Glutamatergic neuron (in vitro differentiated cells): Measurements from ENCODE around the gene CABLES2. TPM values are rescaled to one million over a fixed set of nuclear protein-coding genes. Genes with fewer than 3 reads are reported as not detected.

Source experiments
- DNase-seq: peaks from one replicate; pipeline ENCODE4 v3.0.0; 2022
- H3K27ac Mint-ChIP-seq: one replicate; pipeline ENCODE4 v1.8.0; 2020; ENCODE audit warnings: mild to moderate bottlenecking, mixed read lengths, inconsistent platforms; ENCODE audit not compliant: unreplicated experiment
- H3K27me3 Mint-ChIP-seq: one replicate; pipeline ENCODE4 v1.8.0; 2020; ENCODE audit warnings: mild to moderate bottlenecking, moderate library complexity, mixed read lengths, inconsistent platforms; ENCODE audit not compliant: unreplicated experiment
- H3K36me3 Mint-ChIP-seq: one replicate; pipeline ENCODE4 v1.8.0; 2020; ENCODE audit warnings: mild to moderate bottlenecking, mixed read lengths, inconsistent platforms; ENCODE audit not compliant: unreplicated experiment
- H3K4me1 Mint-ChIP-seq: one replicate; pipeline ENCODE4 v1.8.0; 2020; ENCODE audit warnings: mild to moderate bottlenecking, low read depth, mixed read lengths, inconsistent platforms; ENCODE audit not compliant: unreplicated experiment
- H3K4me3 Mint-ChIP-seq: one replicate; pipeline ENCODE4 v1.8.0; 2020; ENCODE audit warnings: mild to moderate bottlenecking, mixed read lengths, inconsistent platforms; ENCODE audit not compliant: unreplicated experiment
- H3K9me3 Mint-ChIP-seq: one replicate; pipeline ENCODE4 v1.8.0; 2020; ENCODE audit warnings: mild to moderate bottlenecking, moderate library complexity, mixed read lengths, inconsistent platforms; ENCODE audit not compliant: unreplicated experiment
- CTCF ChIP-seq: fragments of 200-600 bp; sonication (generic); IDR thresholded peaks from one replicate; pipeline ENCODE4 v1.5.0; 2021; ENCODE audit not compliant: partially characterized antibody, unreplicated experiment
- total RNA-seq: library from RNA; stranded (reverse); fragmentation: NEBNext Ultra II Directional; extraction: Animal tissue kit (Norgen Biotek cat#: 25700); gene quantifications from one replicate; pipeline ENCODE4 v1.2.1, GENCODE V29; 2021; ENCODE audit not compliant: unreplicated experiment

Gene CABLES2
- total RNA-seq, 1 donor from 2014 or later: 25.3 TPM

- no peak for TF ChIP-seq CTCF
- Mint-ChIP-seq H3K27me3 (peaks cover 9% of the 10 kb centered on the region), H3K27ac (peak overlapping the region; percentile 9), H3K4me3 (peak overlapping the region; percentile 59), H3K9me3 (peaks cover 6% of the 10 kb centered on the region), H3K36me3 (peaks cover 6% of the 10 kb centered on the region), H3K4me1 (peaks cover 20% of the 10 kb centered on the region)
- no peak for DNase-seq
Observed at GRCh38 chr20:62381842-62382241, 25.2 kb downstream of the CABLES2 start.

DNA sequence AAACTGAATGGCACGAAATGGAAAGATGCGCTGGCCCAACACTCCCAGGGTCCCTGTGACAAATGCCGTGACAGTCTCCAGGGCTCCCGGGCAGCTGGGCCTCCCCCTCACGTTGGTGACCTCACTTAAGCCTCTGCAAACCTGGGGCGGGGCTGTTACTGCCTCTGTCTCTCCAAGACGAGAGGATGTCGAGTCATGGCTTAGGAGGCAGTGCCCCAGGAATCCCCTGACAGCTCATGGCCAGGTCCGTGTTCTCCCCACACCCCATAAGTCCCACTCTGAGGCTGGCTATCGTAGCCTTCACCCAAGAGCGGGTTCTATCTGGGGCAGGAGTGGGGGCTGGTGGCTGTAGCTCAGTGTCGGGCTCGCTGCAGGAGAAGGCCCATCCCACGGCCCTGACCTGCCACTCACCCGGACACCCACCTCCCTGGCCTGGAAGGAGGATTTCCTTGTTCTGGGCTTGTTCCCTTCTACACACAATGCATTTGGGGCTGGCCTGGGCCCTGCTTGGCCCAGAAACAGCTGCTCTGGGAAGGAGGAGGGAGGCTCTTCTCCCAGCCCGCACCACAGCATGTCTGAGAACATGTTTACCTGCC is 25.8 kb downstream of the CABLES2 start:
- Mint-ChIP-seq H3K36me3 (peaks cover 6% of the 10 kb centered on the region), H3K4me1 (peaks cover 20% of the 10 kb centered on the region), H3K27ac (no peak overlapping the region), H3K4me3 (no peak overlapping the region), H3K27me3 (peaks cover 9% of the 10 kb centered on the region), H3K9me3 (peaks cover 6% of the 10 kb centered on the region)
- DNase-seq: no peak
- no peak for TF ChIP-seq CTCF

DNA sequence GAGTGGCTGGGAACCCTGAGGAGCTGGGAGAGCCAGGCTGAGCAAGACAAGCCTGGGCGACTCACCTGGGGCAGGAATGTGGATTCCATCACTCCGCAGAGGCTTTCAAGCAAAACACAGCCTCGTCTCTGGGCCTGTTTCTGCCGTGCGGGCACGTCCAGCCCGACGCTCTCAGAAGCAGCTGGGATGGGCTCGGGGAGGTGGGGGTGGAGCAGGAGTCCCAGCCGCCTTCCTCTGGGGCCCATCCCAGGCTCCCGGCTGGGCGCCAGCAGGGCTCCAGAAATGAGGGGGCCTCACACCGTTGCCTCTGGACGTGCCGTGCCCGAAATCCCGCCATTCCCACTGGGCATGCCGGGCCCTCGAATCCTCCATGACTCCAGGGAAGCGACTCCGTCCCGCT is 28.9 kb downstream of the CABLES2 start:
- no peak for DNase-seq
- no peak for TF ChIP-seq CTCF
- Mint-ChIP-seq H3K4me1 (peaks cover 19% of the 10 kb centered on the region), H3K36me3 (peaks cover 6% of the 10 kb centered on the region), H3K4me3 (no peak overlapping the region), H3K27me3 (peaks cover 6% of the 10 kb centered on the region), H3K9me3 (peaks cover 6% of the 10 kb centered on the region), H3K27ac (no peak overlapping the region)

DNA sequence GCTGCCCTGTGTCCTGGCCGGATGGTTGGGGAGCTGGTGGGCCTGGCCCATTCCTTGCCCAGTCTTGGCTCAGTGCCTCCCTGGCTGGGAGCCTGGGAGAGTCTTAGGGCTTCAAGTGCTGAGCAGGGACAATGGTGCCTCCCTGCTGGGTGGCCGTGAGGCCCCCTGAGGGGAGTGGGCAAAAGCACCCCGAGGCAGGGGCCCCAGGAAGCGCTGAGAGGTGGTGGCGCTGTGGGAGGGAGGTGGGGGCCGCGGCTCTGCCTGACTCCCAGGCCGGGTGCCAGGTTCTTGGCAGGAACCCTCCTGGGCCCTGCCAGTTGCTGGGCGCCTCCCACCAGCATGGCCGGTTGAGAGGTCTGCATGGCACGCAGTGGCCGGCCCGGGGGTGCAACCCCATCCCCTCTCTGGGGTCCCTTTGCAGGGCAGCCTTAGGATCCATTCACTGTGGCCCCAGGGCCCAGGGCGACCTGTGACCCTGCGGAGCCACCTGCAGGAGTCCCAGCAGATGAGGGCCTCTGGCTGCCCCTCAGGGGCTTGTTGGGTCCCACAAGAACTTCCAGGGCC is 29.4 kb downstream of the CABLES2 start:
- TF ChIP-seq CTCF: no peak
- Mint-ChIP-seq H3K36me3 (peaks cover 10% of the 10 kb centered on the region), H3K4me3 (no peak overlapping the region), H3K27ac (peak overlapping the region; percentile 33), H3K9me3 (peaks cover 11% of the 10 kb centered on the region), H3K4me1 (peaks cover 24% of the 10 kb centered on the region), H3K27me3 (peaks cover 11% of the 10 kb centered on the region)
- no peak for DNase-seq

DNA sequence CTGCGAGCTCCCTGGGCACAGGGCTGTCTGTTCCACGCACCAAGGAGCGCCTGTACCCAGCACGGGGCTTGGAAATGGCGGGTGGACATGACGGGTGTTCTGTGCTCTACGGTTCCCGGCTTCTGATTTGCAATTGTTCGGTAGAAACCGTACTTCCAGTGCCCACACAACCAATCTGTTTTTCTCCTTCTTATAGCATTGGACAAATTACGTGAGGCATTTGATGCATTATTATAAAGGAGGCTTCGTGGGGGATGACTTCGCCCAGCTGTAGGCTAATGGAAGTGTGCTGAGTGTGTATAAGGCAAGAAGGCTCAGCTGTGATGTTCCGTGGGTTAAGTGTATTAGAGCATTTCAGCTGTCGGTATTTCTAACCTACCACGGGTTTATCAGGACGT is 30.0 kb downstream of the CABLES2 start:
- H3K4me1 Mint-ChIP-seq: peaks cover 21% of the 10 kb centered on the region
- TF ChIP-seq CTCF: no peak
- H3K9me3 Mint-ChIP-seq: peaks cover 10% of the 10 kb centered on the region
- peaks cover 11% of the 10 kb centered on the region for H3K27me3 Mint-ChIP-seq
- H3K27ac Mint-ChIP-seq: peak overlapping the region; percentile 33
- no peak for DNase-seq
- H3K4me3 Mint-ChIP-seq: peak overlapping the region; percentile 35
- peaks cover 9% of the 10 kb centered on the region for H3K36me3 Mint-ChIP-seq
